Measurements from ENCODE around the gene HBG1.

DNA sequence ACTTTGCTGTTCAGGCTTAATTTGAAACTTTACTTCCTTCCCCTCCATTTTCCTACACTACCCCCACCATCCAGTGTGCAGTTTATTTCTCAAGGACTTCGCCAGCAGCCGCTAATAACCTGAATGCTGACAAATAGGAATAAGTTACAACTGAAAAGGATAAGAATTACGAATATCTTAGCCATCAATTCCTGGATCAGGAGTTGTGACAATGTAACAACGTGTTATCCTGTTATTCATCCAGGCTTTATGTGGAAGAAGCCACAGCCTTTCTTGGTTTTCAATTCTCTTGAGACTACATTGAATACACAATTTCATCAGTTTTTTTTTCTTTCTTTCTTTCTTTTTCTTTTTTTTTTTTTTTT lies 5.9 kb downstream of the HBG1 start:
- TF ChIP-seq, protein P1, sequence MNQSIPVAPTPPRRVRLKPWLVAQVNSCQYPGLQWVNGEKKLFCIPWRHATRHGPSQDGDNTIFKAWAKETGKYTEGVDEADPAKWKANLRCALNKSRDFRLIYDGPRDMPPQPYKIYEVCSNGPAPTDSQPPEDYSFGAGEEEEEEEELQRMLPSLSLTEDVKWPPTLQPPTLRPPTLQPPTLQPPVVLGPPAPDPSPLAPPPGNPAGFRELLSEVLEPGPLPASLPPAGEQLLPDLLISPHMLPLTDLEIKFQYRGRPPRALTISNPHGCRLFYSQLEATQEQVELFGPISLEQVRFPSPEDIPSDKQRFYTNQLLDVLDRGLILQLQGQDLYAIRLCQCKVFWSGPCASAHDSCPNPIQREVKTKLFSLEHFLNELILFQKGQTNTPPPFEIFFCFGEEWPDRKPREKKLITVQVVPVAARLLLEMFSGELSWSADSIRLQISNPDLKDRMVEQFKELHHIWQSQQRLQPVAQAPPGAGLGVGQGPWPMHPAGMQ (IDR thresholded peaks at IDR 0.05; ENCODE audit: borderline replicate concordance), result no peak
- no peak for TF ChIP-seq EZH2 (IDR thresholded peaks at IDR 0.05; ENCODE audit: borderline replicate concordance, control insufficient read depth, low read depth, low read length)
- TF ChIP-seq POLR2AphosphoS5 (IDR thresholded peaks at IDR 0.05; ENCODE audit: low read length), result no peak
- TF ChIP-seq, protein P2, sequence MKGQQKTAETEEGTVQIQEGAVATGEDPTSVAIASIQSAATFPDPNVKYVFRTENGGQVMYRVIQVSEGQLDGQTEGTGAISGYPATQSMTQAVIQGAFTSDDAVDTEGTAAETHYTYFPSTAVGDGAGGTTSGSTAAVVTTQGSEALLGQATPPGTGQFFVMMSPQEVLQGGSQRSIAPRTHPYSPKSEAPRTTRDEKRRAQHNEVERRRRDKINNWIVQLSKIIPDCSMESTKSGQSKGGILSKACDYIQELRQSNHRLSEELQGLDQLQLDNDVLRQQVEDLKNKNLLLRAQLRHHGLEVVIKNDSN (IDR thresholded peaks at IDR 0.05; ENCODE audit: borderline replicate concordance, extremely low read length, insufficient read depth, low read depth, low read length), result no peak
- TF ChIP-seq FOXM1 (IDR thresholded peaks at IDR 0.05; ENCODE audit: low read depth, low read length), result no peak
- no peak for TF ChIP-seq RAD21 (IDR thresholded peaks at IDR 0.05; ENCODE audit: insufficient read depth, low read depth, low read length)
- TF ChIP-seq, protein P3, sequence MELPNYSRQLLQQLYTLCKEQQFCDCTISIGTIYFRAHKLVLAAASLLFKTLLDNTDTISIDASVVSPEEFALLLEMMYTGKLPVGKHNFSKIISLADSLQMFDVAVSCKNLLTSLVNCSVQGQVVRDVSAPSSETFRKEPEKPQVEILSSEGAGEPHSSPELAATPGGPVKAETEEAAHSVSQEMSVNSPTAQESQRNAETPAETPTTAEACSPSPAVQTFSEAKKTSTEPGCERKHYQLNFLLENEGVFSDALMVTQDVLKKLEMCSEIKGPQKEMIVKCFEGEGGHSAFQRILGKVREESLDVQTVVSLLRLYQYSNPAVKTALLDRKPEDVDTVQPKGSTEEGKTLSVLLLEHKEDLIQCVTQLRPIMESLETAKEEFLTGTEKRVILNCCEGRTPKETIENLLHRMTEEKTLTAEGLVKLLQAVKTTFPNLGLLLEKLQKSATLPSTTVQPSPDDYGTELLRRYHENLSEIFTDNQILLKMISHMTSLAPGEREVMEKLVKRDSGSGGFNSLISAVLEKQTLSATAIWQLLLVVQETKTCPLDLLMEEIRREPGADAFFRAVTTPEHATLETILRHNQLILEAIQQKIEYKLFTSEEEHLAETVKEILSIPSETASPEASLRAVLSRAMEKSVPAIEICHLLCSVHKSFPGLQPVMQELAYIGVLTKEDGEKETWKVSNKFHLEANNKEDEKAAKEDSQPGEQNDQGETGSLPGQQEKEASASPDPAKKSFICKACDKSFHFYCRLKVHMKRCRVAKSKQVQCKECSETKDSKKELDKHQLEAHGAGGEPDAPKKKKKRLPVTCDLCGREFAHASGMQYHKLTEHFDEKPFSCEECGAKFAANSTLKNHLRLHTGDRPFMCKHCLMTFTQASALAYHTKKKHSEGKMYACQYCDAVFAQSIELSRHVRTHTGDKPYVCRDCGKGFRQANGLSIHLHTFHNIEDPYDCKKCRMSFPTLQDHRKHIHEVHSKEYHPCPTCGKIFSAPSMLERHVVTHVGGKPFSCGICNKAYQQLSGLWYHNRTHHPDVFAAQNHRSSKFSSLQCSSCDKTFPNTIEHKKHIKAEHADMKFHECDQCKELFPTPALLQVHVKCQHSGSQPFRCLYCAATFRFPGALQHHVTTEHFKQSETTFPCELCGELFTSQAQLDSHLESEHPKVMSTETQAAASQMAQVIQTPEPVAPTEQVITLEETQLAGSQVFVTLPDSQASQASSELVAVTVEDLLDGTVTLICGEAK (IDR thresholded peaks at IDR 0.05; ENCODE audit: borderline replicate concordance), result no peak
- TF ChIP-seq JUND (IDR thresholded peaks at IDR 0.05; ENCODE audit: low read depth, low read length), result no peak

Data from GM12878 (cell line).